ENCODE measurements around the gene ZSWIM5.
"Not testable (repeated sequence)": the region's sequence is repeated elsewhere in the genome, so short reads cannot be mapped to it uniquely, and the experiment has no call there.

Gene ZSWIM5

DNA sequence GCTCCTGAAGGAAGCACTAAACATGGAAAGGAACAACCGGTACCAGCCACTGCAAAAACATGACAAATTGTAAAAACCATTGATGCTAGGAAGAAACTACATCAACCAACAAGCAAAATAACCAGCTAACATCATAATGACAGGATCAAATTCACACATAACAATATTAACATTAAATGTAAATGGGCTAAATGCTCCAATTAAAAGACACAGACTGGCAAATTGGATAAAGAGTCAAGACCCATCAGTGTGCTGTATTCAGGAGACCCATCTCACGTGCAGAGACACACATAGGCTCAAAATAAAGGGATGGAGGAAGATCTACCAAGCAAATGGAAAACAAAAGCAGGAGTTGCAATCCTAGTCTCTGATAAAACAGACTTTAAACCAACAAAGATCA, 42.1 kb downstream of the ZSWIM5 start:
- CTCF ChIA-PET; H3K4me3 ChIP-seq (ENCODE audit: control insufficient read depth in 1 of 7, extremely low read depth in 1 of 7, insufficient read depth in 4 of 7, low read depth in 2 of 7, low read length in 6 of 7); DNase-seq; H3K27me3 ChIP-seq (replicated peaks in 2 of 5; ENCODE audit: control insufficient read depth in 4 of 5, insufficient read depth in 5 of 5, low read length in 4 of 5); H3K27ac ChIP-seq (ENCODE audit: insufficient read depth in 1 of 2, low read depth in 1 of 2, low read length in 2 of 2, poor library complexity in 1 of 2, severe bottlenecking in 2 of 2); H3K9me3 ChIP-seq (ENCODE audit: control extremely low read depth in 1 of 5, control insufficient read depth in 4 of 5, insufficient read depth in 2 of 5, low read depth in 1 of 5, low read length in 4 of 5); POLR2A ChIA-PET; H3K4me1 ChIP-seq (ENCODE audit: control extremely low read depth in 1 of 4, control insufficient read depth in 4 of 4, insufficient read depth in 4 of 4, low read length in 3 of 4); H3K36me3 ChIP-seq (ENCODE audit: control insufficient read depth in 4 of 4, insufficient read depth in 4 of 4, low read length in 3 of 4): not testable (repeated sequence)
- no CpG with 5 or more reads among the region's 2 CpGs for WGBS (ENCODE audit: insufficient coverage)

DNA sequence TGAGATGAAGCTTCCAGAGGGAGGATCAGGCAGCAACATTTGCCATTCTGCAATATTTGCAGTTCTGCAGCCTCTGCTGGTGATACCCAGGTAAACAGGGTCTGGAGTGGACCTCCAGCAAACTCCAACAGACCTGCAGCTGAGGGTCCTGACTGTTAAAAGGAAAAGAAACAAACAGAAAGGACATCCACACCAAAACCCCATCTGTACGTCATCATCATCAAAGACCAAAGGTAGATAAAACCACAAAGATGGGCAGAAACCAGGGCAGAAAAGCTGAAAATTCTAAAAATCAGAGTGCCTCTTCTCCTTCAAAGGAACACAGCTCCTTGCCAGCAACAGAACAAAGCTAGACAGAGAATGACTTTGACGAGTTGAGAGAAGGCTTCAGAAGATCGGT, 43.3 kb downstream of the ZSWIM5 start:
- 100% methylated on average over 2 of the region's 3 CpGs for WGBS (ENCODE audit: insufficient coverage)
- H3K4me1 ChIP-seq (ENCODE audit: control extremely low read depth in 1 of 4, control insufficient read depth in 4 of 4, insufficient read depth in 4 of 4, low read length in 3 of 4); CTCF ChIA-PET; H3K27me3 ChIP-seq (replicated peaks in 2 of 5; ENCODE audit: control insufficient read depth in 4 of 5, insufficient read depth in 5 of 5, low read length in 4 of 5); H3K4me3 ChIP-seq (ENCODE audit: control insufficient read depth in 1 of 7, extremely low read depth in 1 of 7, insufficient read depth in 4 of 7, low read depth in 2 of 7, low read length in 6 of 7); DNase-seq; H3K9me3 ChIP-seq (ENCODE audit: control extremely low read depth in 1 of 5, control insufficient read depth in 4 of 5, insufficient read depth in 2 of 5, low read depth in 1 of 5, low read length in 4 of 5); H3K36me3 ChIP-seq (ENCODE audit: control insufficient read depth in 4 of 4, insufficient read depth in 4 of 4, low read length in 3 of 4); H3K27ac ChIP-seq (ENCODE audit: insufficient read depth in 1 of 2, low read depth in 1 of 2, low read length in 2 of 2, poor library complexity in 1 of 2, severe bottlenecking in 2 of 2); POLR2A ChIA-PET: not testable (repeated sequence)

GRCh38 chr1:45162041-45163035, 44.1 kb downstream of the ZSWIM5 start:
- POLR2A ChIA-PET: not testable (repeated sequence)

GRCh38 chr1:45155957-45156356, 50.4 kb downstream of the ZSWIM5 start:
- Histone ChIP-seq H3K4me1 (ENCODE audit: control extremely low read depth in 1 of 4, control insufficient read depth in 4 of 4, insufficient read depth in 4 of 4, low read length in 3 of 4) (no peaks in the 10 kb centered on the region), H3K27me3 (replicated peaks in 2 of 5; ENCODE audit: control insufficient read depth in 4 of 5, insufficient read depth in 5 of 5, low read length in 4 of 5) (no peaks in the 10 kb centered on the region), H3K36me3 (ENCODE audit: control insufficient read depth in 4 of 4, insufficient read depth in 4 of 4, low read length in 3 of 4) (no peaks in the 10 kb centered on the region), H3K27ac (ENCODE audit: insufficient read depth in 1 of 2, low read depth in 1 of 2, low read length in 2 of 2, poor library complexity in 1 of 2, severe bottlenecking in 2 of 2) (no peak overlapping the region), H3K4me3 (ENCODE audit: control insufficient read depth in 1 of 7, extremely low read depth in 1 of 7, insufficient read depth in 4 of 7, low read depth in 2 of 7, low read length in 6 of 7) (no peak overlapping the region), H3K9me3 (ENCODE audit: control extremely low read depth in 1 of 5, control insufficient read depth in 4 of 5, insufficient read depth in 2 of 5, low read depth in 1 of 5, low read length in 4 of 5) (peaks cover 0 to 1% (median 0%) of the 10 kb centered on the region in 5 experiments)
- DNase-seq: no peak
- POLR2A ChIA-PET: no interaction called here
- CTCF ChIA-PET: no interaction called here

More at GRCh38 chr1:45162041-45163035, 44.1 kb downstream of the ZSWIM5 start:
- DNase-seq; H3K27ac ChIP-seq (ENCODE audit: insufficient read depth in 1 of 2, low read depth in 1 of 2, low read length in 2 of 2, poor library complexity in 1 of 2, severe bottlenecking in 2 of 2); H3K4me3 ChIP-seq (ENCODE audit: control insufficient read depth in 1 of 7, extremely low read depth in 1 of 7, insufficient read depth in 4 of 7, low read depth in 2 of 7, low read length in 6 of 7); CTCF ChIA-PET; H3K36me3 ChIP-seq (ENCODE audit: control insufficient read depth in 4 of 4, insufficient read depth in 4 of 4, low read length in 3 of 4); H3K9me3 ChIP-seq (ENCODE audit: control extremely low read depth in 1 of 5, control insufficient read depth in 4 of 5, insufficient read depth in 2 of 5, low read depth in 1 of 5, low read length in 4 of 5); H3K4me1 ChIP-seq (ENCODE audit: control extremely low read depth in 1 of 4, control insufficient read depth in 4 of 4, insufficient read depth in 4 of 4, low read length in 3 of 4); H3K27me3 ChIP-seq (replicated peaks in 2 of 5; ENCODE audit: control insufficient read depth in 4 of 5, insufficient read depth in 5 of 5, low read length in 4 of 5): not testable (repeated sequence)
- 98% methylated on average over 10 of the region's 14 CpGs for WGBS (ENCODE audit: insufficient coverage)

GRCh38 chr1:45155423-45155822, 51.0 kb downstream of the ZSWIM5 start:
- Histone ChIP-seq H3K27me3 (replicated peaks in 2 of 5; ENCODE audit: control insufficient read depth in 4 of 5, insufficient read depth in 5 of 5, low read length in 4 of 5) (no peaks in the 10 kb centered on the region), H3K4me3 (ENCODE audit: control insufficient read depth in 1 of 7, extremely low read depth in 1 of 7, insufficient read depth in 4 of 7, low read depth in 2 of 7, low read length in 6 of 7) (no peak overlapping the region), H3K36me3 (ENCODE audit: control insufficient read depth in 4 of 4, insufficient read depth in 4 of 4, low read length in 3 of 4) (no peaks in the 10 kb centered on the region), H3K27ac (ENCODE audit: insufficient read depth in 1 of 2, low read depth in 1 of 2, low read length in 2 of 2, poor library complexity in 1 of 2, severe bottlenecking in 2 of 2) (no peak overlapping the region), H3K9me3 (ENCODE audit: control extremely low read depth in 1 of 5, control insufficient read depth in 4 of 5, insufficient read depth in 2 of 5, low read depth in 1 of 5, low read length in 4 of 5) (peaks cover 0 to 1% (median 0%) of the 10 kb centered on the region in 5 experiments), H3K4me1 (ENCODE audit: control extremely low read depth in 1 of 4, control insufficient read depth in 4 of 4, insufficient read depth in 4 of 4, low read length in 3 of 4) (no peaks in the 10 kb centered on the region)
- ChIA-PET POLR2A (no interaction called here), CTCF (no interaction called here)
- no peak for DNase-seq
- 98% methylated on average over 7 of the region's 7 CpGs for WGBS (ENCODE audit: insufficient coverage)

DNA sequence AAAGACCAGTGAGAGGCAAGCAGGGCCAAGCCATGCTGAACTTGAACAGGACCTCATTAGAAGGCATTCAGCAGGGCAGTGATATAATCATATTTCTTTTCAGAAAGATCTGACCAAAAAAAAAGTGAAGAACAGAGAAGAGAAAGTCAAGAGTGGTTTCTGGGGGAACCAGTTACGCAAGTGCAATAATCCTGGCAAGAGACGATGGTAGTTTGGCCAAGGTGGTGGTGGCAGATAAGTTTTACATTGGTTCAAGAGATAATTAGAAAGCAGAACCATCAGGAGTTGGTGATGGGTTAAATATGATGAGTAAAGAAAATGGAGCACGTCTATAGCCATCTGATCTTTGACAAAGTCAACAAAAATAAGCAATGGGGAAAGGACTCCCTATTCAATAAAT, 54.3 kb downstream of the ZSWIM5 start:
- ChIA-PET CTCF (no interaction called here), POLR2A (no interaction called here)
- Histone ChIP-seq H3K36me3 (ENCODE audit: control insufficient read depth in 4 of 4, insufficient read depth in 4 of 4, low read length in 3 of 4) (peaks cover 0 to 2% (median 0%) of the 10 kb centered on the region in 4 experiments), H3K9me3 (ENCODE audit: control extremely low read depth in 1 of 5, control insufficient read depth in 4 of 5, insufficient read depth in 2 of 5, low read depth in 1 of 5, low read length in 4 of 5) (peaks cover 0 to 1% (median 0%) of the 10 kb centered on the region in 5 experiments), H3K27me3 (replicated peaks in 2 of 5; ENCODE audit: control insufficient read depth in 4 of 5, insufficient read depth in 5 of 5, low read length in 4 of 5) (no peaks in the 10 kb centered on the region), H3K4me3 (ENCODE audit: control insufficient read depth in 1 of 7, extremely low read depth in 1 of 7, insufficient read depth in 4 of 7, low read depth in 2 of 7, low read length in 6 of 7) (no peak overlapping the region), H3K4me1 (ENCODE audit: control extremely low read depth in 1 of 4, control insufficient read depth in 4 of 4, insufficient read depth in 4 of 4, low read length in 3 of 4) (no peaks in the 10 kb centered on the region), H3K27ac (ENCODE audit: insufficient read depth in 1 of 2, low read depth in 1 of 2, low read length in 2 of 2, poor library complexity in 1 of 2, severe bottlenecking in 2 of 2) (no peak overlapping the region)
- peak; percentile 14 to 62 (median 39) for DNase-seq
- no CpG with 5 or more reads among the region's 3 CpGs for WGBS (ENCODE audit: insufficient coverage)

- WGBS (ENCODE audit: insufficient coverage): 86% methylated on average over 1 of the region's 1 CpG
- no peak overlapping the region for H3K27ac ChIP-seq (ENCODE audit: insufficient read depth in 1 of 2, low read depth in 1 of 2, low read length in 2 of 2, poor library complexity in 1 of 2, severe bottlenecking in 2 of 2)
- no peaks in the 10 kb centered on the region for H3K27me3 ChIP-seq (replicated peaks in 2 of 5; ENCODE audit: control insufficient read depth in 4 of 5, insufficient read depth in 5 of 5, low read length in 4 of 5)
- ChIA-PET POLR2A (no interaction called here), CTCF (no interaction called here)
- no peak overlapping the region for H3K4me3 ChIP-seq (ENCODE audit: control insufficient read depth in 1 of 7, extremely low read depth in 1 of 7, insufficient read depth in 4 of 7, low read depth in 2 of 7, low read length in 6 of 7)
- H3K36me3 ChIP-seq (ENCODE audit: control insufficient read depth in 4 of 4, insufficient read depth in 4 of 4, low read length in 3 of 4): peaks cover 0 to 2% (median 0%) of the 10 kb centered on the region in 4 experiments
- no peak for DNase-seq
- H3K4me1 ChIP-seq (ENCODE audit: control extremely low read depth in 1 of 4, control insufficient read depth in 4 of 4, insufficient read depth in 4 of 4, low read length in 3 of 4): no peaks in the 10 kb centered on the region
- no peaks in the 10 kb centered on the region for H3K9me3 ChIP-seq (ENCODE audit: control extremely low read depth in 1 of 5, control insufficient read depth in 4 of 5, insufficient read depth in 2 of 5, low read depth in 1 of 5, low read length in 4 of 5)
Measured at GRCh38 chr1:45148209-45148825, 58.1 kb downstream of the ZSWIM5 start.

All from common myeloid progenitor, CD34-positive (primary cell).